Skin epidermis (tissue), 12 donors: ENCODE results near the gene ASIC2.

Experiments used
- H3K27ac ChIP-seq, 21 experiments: fragments of 200-600 bp; sonication (generic) in 11 of 21; one replicate each; pipeline ENCODE4 v1.5.0; 2020; ENCODE audit warnings: mild to moderate bottlenecking in 3 of 21, inconsistent platforms in 2 of 21, moderate library complexity in 2 of 21
- H3K4me3 ChIP-seq, 7 experiments: fragments of 200-600 bp; sonication (generic) in 2 of 7; one replicate each; pipeline ENCODE4 v1.5.0; 2020; ENCODE audit warnings: inconsistent platforms in 2 of 7, mild to moderate bottlenecking in 2 of 7, moderate library complexity in 1 of 7

Gene ASIC2

GRCh38 chr17:33262266-33263123, 30.6 kb downstream of the ASIC2 start:
- H3K4me3 ChIP-seq: no peak overlapping the region

GRCh38 chr17:33261820-33262219, 31.3 kb downstream of the ASIC2 start:
- Histone ChIP-seq H3K27ac (no peak overlapping the region), H3K4me3 (no peak overlapping the region)

More at GRCh38 chr17:33262266-33263123, 30.6 kb downstream of the ASIC2 start:
- H3K27ac ChIP-seq: no peak overlapping the region

- Histone ChIP-seq H3K27ac (no peak overlapping the region), H3K4me3 (no peak overlapping the region)
Measured at GRCh38 chr17:33260638-33261037, 32.5 kb downstream of the ASIC2 start.

GRCh38 chr17:33258296-33258695, 34.8 kb downstream of the ASIC2 start:
- H3K4me3 ChIP-seq: no peak overlapping the region
- no peak overlapping the region for H3K27ac ChIP-seq

GRCh38 chr17:33245183-33245582, 47.9 kb downstream of the ASIC2 start:
- no peak overlapping the region for H3K4me3 ChIP-seq

GRCh38 chr17:33243732-33244131, 49.4 kb downstream of the ASIC2 start:
- H3K4me3 ChIP-seq: no peak overlapping the region

More at GRCh38 chr17:33245183-33245582, 47.9 kb downstream of the ASIC2 start:
- H3K27ac ChIP-seq: no peak overlapping the region

GRCh38 chr17:33242375-33243124, 50.5 kb downstream of the ASIC2 start:
- H3K4me3 ChIP-seq: no peak overlapping the region

More at GRCh38 chr17:33243732-33244131, 49.4 kb downstream of the ASIC2 start:
- no peak overlapping the region for H3K27ac ChIP-seq

GRCh38 chr17:33241390-33241789, 51.7 kb downstream of the ASIC2 start:
- Histone ChIP-seq H3K4me3 (no peak overlapping the region), H3K27ac (no peak overlapping the region)

More at GRCh38 chr17:33242375-33243124, 50.5 kb downstream of the ASIC2 start:
- H3K27ac ChIP-seq: no peak overlapping the region

- Histone ChIP-seq H3K4me3 (no peak overlapping the region), H3K27ac (no peak overlapping the region)
Measured at GRCh38 chr17:33240362-33240761, 52.7 kb downstream of the ASIC2 start.

GRCh38 chr17:33239702-33240101, 53.4 kb downstream of the ASIC2 start:
- H3K27ac ChIP-seq: no peak overlapping the region
- H3K4me3 ChIP-seq: no peak overlapping the region

GRCh38 chr17:33234930-33235685, 58.0 kb downstream of the ASIC2 start:
- no peak overlapping the region for H3K4me3 ChIP-seq
- peak overlapping the region in 1 of 21 experiments; percentile 17 for H3K27ac ChIP-seq

- peak overlapping the region in 1 of 21 experiments; percentile 17 for H3K27ac ChIP-seq
- no peak overlapping the region for H3K4me3 ChIP-seq
Measured at GRCh38 chr17:33234233-33234632, 58.9 kb downstream of the ASIC2 start.

- Histone ChIP-seq H3K27ac (no peak overlapping the region), H3K4me3 (no peak overlapping the region)
Measured at GRCh38 chr17:33233811-33234177, 59.3 kb downstream of the ASIC2 start.

GRCh38 chr17:33229499-33229898, 63.6 kb downstream of the ASIC2 start:
- H3K4me3 ChIP-seq: no peak overlapping the region
- no peak overlapping the region for H3K27ac ChIP-seq

- H3K27ac ChIP-seq: no peak overlapping the region
- H3K4me3 ChIP-seq: no peak overlapping the region
Measured at GRCh38 chr17:33229028-33229427, 64.1 kb downstream of the ASIC2 start.

GRCh38 chr17:33228548-33228947, 64.5 kb downstream of the ASIC2 start:
- Histone ChIP-seq H3K27ac (no peak overlapping the region), H3K4me3 (no peak overlapping the region)

- no peak overlapping the region for H3K27ac ChIP-seq
- no peak overlapping the region for H3K4me3 ChIP-seq
Measured at GRCh38 chr17:33227911-33228310, 65.2 kb downstream of the ASIC2 start.

GRCh38 chr17:33225994-33226393, 67.1 kb downstream of the ASIC2 start:
- Histone ChIP-seq H3K27ac (no peak overlapping the region), H3K4me3 (no peak overlapping the region)

- H3K4me3 ChIP-seq: no peak overlapping the region
Measured at GRCh38 chr17:33225509-33225908, 67.6 kb downstream of the ASIC2 start.

GRCh38 chr17:33220036-33220435, 73.1 kb downstream of the ASIC2 start:
- Histone ChIP-seq H3K27ac (no peak overlapping the region), H3K4me3 (no peak overlapping the region)

More at GRCh38 chr17:33225509-33225908, 67.6 kb downstream of the ASIC2 start:
- no peak overlapping the region for H3K27ac ChIP-seq
